Activated CD8-positive, alpha-beta memory T cell treated with anti-CD3 and anti-CD28 coated beads, Interleukin-2, amount 50 U/mL, for 48 hours (primary cell): ENCODE measurements around the gene IQCN.

Source experiments
- DNase-seq: peaks from one replicate; pipeline ENCODE4 v3.0.0-alpha.2; 2020

The IQCN gene

DNA sequence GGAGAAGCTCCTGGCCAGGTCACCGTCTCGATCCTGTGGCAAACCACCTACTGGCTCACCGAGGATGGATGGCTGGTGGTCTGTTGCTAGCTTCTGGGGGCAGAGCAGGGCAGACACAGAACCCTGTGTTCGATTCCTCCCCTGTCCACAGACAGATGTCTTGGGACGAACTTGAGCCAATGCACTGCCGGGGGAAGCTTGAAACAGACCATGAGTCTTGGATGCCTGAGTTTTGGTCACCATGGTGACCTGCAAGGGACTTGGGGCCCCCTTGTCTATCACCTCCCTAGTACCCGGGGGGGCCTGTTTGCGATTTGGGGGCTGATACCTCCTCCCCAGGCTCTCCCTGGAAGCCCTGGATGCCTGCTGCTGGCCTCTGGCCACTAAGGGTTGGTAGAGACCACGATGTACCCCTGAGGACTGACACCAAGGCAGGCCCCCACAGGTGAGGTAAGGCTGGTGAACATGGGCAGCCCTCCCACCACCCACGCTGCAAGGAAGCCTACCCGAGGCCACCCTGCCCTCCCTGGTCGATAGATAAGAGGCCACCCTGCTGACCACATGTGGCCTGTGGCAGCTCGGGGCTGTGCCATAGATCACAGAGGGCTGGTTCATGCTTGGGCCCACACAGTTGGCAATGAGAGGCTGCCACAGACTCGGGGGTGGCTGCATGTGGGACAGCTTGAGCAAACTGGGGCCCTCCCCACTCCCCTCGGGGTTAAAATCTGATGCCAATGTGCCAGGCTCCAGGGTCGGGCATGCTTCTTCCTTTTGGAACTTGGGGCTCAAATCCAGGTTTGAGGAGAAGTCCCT is 10.7 kb downstream of the IQCN start:
- no peak for DNase-seq

DNA sequence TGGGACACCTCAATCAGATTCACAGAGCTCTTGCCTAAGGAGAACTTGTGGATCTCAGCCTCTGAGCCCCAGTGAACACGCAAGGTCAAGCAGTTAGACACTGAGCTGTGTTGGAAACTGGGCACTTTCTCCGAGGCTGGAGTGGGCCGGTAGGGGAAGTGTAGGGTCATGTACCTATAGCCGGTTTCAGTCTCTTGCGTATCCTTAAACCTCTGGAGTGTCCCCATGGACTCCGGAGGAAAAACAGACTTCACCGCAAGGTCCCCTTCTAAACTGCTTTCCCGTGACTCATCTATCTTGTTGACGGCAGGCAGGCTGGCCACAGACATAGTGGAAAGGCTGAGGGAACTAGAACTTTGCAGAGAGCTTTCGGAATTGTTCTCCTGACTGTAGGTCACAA is 11.3 kb downstream of the IQCN start:
- DNase-seq = no peak

DNA sequence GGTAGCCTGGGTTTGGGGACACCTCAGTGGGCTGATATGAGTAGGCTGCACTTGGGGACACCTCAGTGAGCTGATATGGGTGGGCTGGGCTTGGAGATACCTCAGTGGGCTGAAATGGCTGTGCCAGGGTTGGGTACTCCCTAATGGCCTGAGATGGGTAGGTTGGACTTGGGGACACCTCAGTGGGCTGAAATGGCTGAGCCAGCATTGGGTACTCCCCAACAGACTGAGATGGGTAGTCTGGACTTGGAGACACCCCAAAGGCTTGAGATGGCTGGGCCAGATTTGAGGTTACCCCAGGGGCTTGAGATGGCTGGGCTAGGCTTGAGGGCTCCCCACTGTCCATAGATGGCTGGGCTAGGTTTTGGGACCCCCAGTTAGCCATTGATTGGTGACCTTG is 12.1 kb downstream of the IQCN start:
- DNase-seq = no peak

DNA sequence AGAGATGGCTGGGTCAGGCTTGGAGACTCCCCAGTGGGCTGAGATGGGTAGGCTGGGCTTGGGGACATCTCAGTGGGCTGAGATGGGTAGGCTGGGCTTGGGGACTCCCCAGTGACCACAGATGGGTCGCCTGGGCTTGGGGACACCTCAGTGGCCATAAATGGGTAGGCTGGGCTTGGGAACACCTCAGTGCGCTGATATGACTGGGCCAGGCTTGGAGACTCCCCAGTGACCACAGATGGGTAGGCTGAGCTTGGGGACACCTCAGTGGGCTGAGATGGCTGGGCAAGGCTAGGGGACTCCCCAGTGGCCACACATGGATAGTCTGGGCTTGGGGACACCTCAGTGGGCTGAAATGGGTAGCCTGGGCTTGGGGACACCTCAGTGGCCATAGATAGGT is 12.8 kb downstream of the IQCN start:
- DNase-seq = no peak

DNA sequence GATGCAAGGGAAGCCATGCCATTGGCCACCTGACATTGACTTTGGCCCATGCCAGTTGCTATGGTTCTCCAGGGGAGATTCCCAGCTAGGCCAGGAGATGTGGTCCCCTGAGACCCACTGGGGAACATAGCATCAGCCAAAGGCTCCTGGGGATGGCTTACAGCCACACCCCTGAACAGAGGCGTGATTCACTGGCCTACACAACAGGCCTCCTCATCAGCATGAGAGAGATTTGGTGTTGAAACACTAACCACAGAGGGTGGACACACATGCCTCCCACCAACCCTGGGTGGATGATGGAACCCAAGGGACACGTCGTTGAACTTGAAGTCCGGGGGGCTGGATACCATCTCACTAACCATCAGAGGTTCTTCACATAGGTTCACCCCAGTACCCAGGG is 14.4 kb downstream of the IQCN start:
- DNase-seq = no peak

DNA sequence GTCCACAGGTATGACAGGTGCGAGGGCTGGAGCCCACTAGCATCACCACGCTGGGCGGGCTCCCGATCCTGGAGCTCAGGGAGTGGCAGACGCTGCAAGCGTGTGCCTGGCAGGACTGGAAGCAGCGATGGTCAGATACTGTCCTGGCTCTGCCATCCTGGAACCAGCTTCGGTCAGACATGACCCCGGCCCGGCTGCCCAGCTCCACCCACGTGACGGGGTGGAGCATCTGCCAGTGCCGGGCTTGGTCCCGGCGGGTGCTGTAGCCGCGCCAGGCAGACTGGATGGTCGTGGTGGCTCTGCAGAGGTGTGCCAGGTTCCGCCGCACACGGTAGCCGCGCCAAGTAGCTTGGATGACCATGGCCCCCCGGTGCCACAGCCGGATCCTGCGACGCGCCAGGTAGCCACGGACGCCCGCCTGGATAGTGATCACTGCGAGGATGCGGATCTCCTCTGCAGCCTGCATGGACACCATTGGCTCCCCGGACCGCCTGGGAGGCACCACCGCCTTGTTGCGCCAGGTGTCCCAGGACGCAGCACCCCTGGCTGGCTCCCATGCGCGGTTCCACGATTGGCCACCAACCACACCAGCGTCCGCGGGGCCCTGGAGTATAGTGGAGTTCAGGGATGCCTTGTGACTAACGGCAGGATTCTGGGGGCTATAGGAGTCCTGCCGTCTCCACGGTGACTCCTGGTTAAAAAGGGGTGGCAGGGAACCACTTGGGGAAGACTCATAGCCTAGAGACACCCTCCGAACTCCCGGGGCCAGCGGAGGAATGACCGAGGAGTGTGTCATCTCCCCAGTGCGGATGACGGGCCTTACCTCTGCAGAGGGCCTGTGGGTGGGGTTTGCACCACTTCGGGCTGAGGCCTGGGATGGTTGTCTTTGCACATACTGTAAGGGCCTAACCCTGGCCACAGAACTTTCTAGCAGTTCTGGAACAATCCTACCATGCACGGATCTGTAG is 16.5 kb downstream of the IQCN start:
- DNase-seq = no peak

DNA sequence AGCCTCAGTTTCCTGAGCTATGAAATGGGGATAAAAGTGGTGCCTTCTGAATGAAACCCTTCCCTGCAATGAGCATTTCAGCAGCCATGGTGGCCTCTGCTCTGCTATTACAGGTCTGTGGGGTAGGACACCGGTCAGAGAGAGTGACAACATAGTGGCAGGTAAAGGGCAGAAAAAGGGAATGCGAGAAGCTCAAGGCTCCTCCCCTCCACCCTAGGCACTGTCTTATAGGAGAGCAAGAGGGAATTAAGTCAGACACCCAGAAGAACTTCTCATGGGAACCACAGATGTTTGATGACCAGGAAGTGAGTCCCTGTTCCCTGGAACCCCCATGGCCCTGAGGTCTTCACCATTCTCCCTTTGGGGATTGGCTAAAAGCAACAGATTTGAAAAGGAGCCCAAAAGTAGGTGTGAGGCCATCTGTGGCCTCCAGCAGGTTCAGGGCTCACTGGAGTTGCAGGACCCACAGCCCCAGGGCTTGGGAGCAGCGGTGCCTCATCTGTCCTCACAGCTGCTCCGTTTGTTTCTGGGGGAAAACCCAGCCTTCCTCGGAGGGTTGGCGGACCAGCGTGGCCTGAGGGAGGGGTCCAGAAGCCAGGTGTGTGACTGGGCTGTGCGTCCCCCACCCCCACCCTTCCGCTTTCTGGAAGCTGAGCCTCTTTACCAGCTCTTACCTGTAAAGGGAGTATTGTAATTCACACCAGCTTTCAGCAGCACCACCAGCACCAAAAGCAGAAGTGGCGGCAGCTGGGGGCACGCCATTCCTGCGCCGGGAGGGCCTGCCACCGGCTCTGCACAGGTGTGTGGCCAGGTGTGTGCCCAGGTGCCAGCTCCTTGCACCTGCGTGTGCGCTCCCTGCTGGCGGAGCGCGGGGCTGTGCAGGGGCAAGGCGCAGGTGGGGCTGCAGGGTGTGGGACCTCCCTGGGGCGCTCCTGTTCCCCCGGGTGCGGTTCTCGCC is 19.4 kb downstream of the IQCN start:
- DNase-seq = no peak

DNA sequence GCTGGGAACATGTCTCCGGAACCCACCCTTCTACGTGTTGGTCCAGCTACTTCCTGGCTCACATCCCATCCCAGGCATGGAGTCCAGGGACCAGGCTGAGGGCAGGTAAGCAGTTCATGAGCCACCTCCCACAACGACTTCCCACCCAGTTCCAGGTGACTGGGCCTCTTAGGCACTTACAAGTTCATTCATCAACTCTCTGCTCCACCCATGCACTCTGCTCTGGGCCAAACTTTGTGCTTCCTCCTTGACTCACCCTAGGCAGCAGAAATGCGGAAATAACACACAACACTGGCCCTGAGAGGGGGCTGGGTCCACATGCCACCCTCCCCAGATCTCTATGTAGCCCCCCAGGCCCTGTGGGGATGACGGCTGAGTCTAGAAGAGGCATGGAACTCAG is 20.5 kb downstream of the IQCN start:
- no peak for DNase-seq

DNA sequence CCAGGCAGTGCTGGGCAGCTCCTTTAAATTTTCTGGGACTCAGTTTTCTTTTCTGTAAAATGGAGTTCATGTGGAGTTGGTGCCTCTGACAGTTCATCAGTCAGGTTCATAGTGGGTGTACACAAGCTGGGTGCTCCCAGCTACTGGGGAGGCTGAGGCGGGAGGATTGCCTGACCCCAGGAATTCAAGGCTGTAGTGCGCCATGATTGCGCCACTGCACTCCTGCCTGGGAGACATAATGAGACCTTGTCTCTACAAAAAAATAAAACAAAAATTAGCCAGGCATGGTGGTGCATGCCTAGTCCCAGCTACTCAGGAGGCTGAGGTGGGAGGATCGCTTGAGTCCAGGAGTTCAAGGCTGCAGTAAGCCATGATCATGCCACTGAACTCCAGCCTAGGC is 21.1 kb downstream of the IQCN start:
- DNase-seq = no peak

DNA sequence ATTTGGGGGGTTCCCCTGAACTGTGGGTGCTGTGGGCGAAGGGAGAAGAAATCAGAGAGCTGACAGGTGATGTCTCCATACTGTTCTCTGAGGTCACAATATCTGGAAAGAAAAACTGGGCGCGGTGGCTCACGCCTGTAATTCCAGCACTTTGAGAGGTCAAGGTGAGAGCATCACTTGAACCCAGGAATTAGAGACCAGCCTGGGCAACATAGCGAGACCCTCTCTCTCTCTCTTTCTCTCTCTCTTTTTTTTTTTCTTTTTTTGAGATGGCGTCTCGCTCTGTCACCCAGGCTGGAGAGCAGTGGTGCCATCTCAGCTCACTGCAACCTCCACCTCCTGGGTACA is 21.9 kb downstream of the IQCN start:
- no peak for DNase-seq

DNA sequence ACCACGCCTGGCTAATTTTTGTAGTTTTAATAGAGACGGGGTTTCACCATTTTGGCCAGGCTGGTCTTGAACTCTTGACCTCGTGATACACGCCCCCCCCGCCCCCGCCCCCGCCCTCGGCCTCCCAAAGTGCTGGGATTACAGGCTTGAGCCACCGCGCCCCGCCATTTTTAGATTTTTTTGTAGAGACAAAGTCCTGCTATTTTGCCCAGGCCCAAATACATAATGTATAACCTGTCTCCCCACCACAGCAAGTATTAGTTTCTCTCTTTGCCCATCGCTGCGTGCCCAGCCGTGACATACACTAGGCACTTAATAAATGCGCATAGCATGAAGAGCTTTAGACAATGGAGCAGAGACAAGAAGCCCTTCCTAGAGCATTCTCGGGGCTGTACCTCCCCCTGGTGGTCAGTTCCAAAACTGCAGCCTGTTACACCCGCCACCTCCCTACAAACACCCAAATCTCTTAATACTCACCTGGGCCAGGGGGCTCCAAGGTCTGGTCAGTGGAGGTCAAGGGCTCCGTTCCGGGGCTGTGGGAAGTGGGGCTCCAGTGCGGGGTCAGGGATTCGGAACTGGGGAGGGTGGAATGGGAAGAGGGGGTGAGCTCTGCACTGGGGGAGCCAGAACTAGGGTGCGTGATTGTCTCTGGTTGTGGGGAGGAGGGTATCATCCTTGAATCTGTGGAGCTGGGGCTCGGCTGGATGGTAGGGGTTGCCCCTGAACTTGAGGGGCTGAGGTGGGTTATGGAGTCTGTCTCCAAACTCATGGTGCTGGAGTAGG is 22.5 kb downstream of the IQCN start:
- peak; percentile 96 for DNase-seq

DNA sequence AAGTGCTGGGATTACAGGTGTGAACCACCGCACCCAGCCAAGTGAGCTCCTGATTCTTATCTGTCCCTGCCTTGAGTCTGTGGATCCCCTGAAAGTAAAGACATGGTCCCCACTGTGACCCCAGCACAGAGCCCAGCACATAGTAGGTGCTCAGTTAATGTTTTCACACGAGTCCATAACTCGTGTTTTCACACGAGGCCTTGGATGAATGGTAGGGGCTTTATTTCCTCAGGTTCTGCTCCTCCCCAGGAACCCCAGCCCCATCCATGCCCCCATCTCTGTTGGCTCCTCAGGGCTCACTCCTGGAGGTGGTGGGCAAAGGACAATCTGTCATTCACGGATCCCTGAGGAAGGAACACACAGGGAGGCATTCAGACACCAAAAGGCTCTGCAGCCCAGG is 24.4 kb downstream of the IQCN start:
- no peak for DNase-seq

DNA sequence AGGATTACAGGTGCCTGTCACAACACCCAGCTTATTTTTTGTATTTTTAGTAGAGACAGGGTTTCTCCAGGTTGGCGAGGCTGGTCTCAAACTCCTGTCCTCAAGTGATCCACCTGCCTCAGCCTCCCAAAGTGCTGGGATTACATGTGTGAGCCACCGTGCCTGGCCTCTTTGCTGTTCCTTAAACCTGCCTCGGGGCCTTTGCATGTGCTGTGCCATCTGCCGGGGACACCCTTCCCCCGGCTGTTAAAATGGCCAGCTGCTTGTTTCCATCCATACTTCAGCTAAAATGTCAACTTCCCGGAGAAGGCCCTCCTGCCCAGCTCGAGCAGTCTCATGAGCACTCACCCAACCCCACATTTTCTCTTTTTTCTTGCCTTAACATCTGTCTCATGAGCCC is 29.0 kb downstream of the IQCN start:
- DNase-seq = no peak

DNA sequence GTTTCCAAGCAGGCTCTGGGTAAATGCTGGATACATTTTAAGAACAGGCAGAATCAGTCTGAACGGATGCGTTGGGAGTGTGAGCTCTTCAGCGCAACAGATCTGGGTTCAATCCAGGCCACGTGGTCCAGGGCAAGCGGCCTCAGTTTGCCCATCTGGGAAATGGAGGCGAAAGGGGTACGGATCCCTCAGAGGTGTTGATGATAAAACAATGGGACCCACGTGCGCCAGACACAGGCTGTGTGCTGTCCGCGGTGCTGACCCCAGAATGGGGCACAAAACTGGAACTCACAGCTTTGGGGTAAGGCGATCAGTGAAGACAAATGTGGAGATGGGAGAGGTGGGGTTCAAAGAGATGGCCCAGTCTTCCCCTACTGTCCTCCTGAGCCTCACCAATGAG is 34.9 kb downstream of the IQCN start:
- DNase-seq = no peak

DNA sequence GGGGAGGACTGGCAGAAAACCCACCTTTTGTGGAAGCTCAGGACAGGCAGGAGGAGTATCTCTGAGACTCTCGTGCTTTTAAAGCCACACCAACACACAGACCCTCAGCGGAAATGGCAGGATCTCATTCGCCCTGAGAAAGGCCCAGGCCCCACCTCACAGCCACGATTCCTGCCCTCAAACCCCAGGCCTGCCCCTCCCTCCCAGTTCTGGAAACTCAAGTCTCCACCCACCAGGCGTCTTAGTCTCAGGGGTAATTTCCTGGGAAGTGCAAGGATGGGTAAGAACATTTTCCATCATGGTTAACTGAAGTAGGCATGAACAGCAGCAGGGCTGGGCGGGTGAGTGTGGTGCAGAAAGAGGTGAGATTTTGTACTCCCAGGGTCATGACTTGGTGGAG is 40.1 kb downstream of the IQCN start:
- no peak for DNase-seq

DNA sequence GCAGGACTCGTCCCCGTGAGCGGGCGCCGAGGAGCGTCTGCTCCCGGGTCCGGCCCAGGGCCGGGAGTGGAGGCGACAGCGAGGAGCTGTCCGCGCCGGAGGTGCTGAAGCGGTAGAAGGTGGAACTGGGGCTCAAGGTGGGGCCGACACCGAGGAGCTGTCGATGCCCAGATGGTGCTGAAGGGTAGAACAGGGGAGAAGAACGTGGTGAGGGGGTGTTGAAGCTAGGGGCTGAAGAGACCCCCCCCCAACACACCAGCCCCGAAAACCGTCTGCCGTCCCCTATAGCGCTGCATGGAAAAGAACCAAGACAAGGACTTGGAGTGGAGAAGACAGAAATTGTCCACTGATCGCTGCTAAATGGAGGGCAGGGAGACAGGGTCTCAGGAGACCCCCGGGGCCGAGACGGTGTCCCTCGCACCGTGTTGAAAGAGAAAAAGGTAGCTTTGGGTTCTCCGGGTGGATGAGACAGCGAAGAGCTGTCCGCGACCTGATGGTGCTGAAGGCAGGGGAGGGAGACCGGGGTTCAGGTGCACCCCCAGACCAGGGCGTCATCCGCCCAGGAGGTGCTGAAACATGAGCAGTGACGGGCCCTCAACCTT is 40.9 kb downstream of the IQCN start:
- DNase-seq = peak; percentile 78

DNA sequence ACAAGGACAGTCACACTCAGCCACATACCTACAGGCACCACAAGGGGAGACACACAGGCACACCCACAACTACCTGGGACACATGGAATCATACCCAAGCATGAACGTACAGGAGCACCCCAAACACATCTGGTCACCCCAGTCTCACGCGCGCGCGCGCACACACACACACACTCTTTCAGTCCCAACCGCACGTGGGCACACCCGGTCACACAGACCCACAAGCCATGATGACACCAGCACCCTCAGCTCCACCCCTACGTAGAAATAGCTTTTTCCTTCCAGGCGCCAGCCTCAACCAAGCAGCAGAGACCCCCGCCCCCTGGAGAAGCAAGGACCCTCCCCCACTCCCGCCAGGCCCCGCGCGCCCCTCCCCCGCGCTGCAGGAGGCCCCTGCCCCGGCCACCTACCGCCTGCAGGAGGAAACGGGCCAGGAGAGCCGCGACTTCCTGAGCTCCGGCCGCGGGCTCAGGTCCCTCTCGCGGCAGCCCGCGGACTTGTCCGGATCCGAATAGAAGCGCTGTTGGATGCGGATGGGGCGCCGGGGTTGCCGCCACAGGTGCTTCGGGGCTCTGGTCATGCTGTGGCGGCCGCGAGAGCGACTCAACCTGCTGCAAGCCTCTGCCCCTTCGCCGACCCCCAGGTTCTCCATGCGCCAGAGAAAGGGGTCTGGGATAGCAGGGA is 41.6 kb downstream of the IQCN start:
- DNase-seq = no peak

DNA sequence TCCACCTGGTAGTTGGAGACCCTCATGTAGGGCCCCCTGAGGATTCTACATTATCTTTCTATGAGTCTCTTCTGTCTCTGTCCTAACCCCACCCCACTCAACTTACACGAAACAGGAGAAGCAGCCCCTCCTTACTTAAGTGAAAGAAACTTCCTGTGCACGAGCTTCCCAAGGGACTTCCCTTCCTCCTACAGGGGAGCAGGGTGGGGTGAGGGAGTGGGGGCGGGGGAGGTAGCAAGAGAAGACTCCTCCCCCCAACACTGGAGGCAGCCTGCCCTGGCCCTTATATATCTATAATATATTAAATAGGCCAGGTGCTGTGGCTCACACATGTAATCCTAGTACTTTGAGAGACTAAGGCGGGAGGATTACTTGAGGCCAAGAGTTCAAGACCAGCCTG is 42.5 kb downstream of the IQCN start:
- DNase-seq = no peak

DNA sequence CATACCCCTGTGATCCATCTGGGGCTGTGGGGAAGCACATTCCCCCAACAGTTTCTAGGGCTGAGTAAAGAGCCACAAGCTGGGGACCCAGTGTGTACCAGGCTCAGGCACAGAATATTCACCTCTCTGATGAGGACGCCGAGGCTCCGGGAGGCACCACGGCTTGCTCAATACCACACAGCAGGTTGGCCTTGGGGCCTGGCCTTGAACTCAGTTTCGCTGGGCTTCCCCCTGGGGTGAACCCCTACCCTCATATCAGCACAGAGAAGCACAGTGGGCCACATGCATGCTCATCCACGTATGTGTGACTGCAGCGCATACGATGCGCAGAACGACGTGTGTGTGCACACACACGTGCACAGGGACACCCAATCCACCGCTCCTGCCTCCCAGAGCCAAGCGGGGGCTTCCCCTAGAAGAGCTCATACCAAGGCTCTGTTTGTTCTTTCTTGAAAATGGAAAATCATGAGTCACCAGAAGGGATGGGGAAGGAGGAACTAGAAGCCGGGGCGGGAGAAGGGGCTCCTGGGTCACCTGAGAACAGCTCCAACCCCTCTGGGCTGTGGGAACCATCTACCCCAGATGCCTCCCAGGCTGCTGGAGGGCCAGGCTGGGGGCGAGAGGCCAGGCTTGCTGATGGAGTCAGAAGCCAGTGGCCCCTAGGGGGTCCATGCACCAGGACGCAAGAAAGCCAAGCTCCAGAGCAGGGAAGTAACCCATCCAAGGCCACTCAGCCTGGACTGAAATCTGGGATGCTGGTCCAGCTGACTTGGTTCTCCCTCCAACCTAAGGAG is 43.1 kb downstream of the IQCN start:
- DNase-seq = no peak

DNA sequence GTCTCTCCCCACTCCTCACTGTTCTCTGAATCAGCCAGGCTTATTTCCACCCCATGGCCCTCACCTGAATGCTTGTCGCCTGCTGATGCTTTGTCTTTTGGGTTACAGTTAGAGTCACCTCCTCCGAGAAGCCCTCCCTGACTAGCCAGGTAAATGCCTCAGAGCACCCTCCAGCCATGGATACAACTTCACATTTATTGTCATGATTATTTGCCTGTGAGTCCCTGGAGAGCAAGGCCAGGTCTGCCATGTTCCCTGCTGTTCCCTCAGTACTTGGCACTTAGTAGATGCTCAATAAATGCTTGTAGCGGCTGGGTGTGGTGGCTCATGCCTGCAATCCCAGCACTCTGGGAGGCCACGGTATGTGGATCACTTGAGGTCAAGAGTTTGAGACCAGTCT is 44.3 kb downstream of the IQCN start:
- DNase-seq = no peak
